ENCODE measurements around the gene BARHL1.

Gene BARHL1

DNA sequence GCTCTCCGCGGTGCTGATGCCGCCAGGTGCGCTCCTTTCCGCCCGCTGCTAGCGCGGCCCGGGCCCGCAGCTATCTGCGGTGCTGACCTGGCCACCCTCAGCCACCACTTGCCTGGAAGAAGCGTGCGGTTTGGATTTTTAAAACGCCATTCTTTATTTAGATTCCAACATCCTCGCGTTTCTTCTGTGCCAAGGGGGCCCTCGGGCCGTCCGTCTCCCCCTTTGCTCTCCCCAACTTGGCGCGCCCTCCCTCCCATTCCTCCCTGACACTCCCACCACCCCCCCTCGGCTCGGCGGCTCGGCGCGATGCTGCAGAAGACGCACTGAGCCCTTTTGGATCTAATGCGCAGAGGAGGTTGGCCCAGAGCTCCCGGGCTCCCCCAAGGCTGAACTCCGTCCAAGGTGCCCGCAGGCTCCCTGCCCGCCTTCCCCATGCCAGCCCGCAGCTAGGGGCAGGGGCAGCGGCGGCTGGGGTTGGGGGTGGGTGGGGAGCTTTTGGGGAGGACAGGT lies at the start of gene BARHL1:
Gene BARHL1 (plus strand): TSS at position 331 of the 510 bp plus-strand sequence. CDS start 192 bp downstream, outside the sequence.
- DNase-seq (ENCODE audit: low read depth), result no peak

- DNase-seq (ENCODE audit: low read depth), result no peak
These were observed 47.6 kb upstream of the BARHL1 start for GRCh38 chr9:132534832-132535231.

DNA sequence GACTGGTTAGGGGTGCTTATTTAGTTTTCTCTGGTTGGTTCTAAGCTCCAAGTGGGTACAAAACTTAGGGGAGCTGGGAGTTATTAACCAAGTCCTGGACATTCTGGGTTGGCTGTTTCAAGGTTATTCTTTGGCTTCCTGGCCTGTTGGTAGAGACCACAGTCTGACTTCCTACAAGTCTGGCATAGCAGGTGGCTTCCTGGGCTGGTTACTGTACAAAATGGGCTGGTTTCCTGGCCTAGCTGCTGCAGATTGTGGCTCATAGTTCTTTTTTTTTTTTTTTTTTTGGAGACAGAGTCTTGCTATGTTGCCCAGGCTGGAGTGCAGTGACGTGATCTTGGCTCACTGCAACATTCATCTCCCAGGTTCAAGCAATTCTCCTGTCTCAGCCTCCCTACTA lies 46.3 kb upstream of the BARHL1 start:
- no peak for DNase-seq (ENCODE audit: low read depth)

DNA sequence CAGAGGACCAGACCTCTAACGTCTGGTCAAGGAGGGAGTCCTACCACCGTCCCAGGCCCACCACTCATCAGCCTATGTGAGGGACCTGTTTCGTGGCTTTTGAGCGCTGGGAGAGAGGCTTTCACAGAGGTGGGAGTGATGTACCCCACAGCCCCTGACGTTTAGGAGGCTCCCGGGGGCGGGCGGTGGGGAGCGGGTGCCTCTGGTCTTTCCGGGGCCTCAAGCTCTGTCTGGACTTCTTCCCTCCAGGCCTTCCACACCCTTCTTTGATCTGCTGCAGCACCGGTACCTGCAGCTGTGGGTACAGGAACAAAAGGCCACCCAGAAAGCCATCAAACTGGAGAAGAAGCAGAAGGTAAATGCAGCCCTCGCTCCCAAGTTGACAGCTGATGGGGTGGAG lies 45.1 kb upstream of the BARHL1 start:
- DNase-seq (ENCODE audit: low read depth), result no peak

DNA sequence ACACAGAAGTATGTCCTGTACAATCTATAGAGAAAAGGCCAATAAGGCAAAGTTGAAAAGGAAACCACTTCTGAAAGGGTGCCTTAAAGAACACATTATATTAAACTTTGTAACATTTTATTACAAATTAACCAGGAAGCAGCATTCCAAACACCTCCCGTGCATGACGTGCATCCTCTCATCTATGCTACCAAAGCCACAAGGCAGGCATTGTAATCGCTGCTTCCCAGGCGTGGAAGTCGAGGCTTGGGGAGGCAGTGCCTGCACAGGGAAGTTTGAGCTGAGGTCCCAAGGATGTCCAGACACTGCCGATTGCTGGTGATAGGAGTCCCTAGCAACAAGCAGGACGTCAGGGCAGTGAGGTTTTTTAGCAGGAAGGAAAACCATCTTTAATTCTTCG lies 44.3 kb upstream of the BARHL1 start:
- DNase-seq (ENCODE audit: low read depth), result no peak

GRCh38 chr9:132539096-132539495 lies 43.3 kb upstream of the BARHL1 start:
- no peak for DNase-seq (ENCODE audit: low read depth)

DNA sequence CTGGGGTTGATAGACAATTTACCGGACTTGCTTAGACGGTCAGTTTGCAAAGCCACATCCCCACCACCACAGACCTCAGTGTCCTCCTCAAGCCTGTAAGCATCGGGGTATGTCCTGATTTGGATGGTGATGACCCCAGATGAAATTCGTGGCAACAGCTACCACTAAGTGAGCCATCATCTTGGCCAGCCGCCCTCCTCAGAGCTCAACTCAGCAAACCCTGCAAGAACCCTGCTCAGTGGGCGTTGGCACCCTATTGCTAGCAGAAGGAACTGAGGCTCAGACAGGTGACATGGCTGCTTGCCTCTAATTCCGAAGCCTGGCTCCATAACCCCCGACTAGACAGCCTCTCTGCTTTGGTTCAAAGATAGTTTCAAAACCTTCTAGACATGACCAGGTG lies 41.4 kb upstream of the BARHL1 start:
- DNase-seq (ENCODE audit: low read depth), result no peak

DNA sequence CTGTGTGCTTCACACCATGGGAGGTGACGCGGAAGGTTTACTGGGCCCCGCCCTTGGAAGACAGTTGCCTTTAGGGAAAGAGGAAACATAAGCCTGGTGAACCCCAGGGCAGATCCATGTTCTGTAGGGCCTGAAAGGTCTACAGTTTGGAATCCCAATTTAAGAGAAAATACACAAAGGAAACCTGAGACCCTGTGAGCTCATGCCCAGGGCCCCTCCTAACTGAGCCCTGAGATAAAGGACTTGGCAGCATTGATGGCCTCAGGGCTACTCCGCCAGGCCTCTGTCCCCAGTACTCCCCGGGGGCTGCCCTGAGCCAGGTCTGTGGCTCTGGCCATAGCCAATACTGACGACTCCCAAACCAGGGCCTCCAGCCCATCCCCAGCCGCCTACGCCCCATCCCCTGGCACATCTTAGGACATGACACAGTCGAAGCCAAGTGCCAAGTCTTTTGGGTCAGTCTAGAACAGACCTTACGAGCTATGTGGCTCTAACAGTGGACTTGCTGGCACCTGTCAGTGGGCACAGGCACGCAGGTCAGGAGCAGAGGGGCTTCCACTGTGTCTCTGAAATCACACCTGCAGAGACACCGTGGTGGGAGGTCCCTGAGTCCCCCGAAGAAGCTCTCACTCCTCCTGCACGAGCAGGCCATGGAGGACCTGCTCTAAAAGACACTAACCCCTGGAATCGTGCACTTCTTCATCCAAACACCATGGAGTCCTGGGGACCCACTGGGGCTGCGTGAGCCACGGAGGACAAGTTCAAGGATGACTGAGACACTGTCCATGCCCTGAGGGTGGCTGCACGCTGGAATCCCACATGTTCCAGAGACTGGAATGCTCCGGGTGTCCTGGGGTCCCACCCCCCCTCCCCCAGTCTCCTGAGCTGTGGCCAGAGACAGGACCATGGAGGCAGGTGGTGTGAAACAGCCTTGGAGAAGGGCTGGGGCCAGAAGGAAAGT lies 40.3 kb upstream of the BARHL1 start:
- DNase-seq (ENCODE audit: low read depth), result no peak

- no peak for DNase-seq (ENCODE audit: low read depth)
These were observed 39.2 kb upstream of the BARHL1 start for GRCh38 chr9:132543251-132543650.

- DNase-seq (ENCODE audit: low read depth), result no peak
These were observed 38.4 kb upstream of the BARHL1 start for GRCh38 chr9:132543960-132544359.

GRCh38 chr9:132545578-132545977 lies 36.8 kb upstream of the BARHL1 start:
- no peak for DNase-seq (ENCODE audit: low read depth)

DNA sequence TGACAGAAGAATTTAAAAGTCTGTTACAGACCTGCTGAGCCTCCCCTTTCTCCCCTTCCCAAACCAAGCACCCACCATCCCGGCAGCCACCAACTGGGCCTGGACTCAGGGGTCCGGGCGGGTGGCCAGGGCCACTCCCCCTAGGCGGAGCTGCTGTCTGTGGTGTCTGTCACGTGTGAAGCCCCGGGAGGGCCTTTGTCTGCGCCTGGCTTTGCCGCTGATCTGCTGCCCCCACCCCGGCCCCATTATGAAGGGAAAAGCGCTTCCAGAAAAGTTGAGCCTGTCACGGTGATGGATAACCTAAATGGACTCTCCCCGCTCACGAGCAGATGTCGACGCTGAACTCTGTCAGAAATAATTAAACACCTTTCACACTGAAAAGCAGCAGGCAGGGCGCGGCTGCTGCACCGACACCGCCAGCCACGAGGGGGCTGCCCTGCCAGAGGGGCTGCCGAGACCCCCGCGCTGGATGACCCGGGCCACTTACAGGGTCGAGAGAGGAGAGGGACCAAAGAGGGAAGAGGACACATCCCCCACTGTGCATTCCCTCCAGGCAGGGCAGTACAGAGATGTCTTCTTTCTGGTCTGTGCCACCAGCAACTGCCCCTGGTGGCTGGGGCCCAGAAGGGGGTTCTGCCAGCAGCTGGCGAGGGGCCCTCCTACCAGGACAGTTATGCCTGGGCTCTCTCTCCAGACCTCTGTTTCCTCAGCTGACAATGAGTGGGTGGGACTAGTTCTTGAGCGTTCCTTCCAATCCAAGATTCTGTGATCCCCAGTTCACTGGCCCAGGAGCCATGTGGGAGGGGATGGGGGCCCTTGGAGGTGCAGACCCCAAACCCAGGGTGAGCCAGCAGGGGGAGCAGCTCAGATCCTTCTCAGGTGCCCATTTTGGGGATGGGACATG lies 36.0 kb upstream of the BARHL1 start:
- no peak for DNase-seq (ENCODE audit: low read depth)

DNA sequence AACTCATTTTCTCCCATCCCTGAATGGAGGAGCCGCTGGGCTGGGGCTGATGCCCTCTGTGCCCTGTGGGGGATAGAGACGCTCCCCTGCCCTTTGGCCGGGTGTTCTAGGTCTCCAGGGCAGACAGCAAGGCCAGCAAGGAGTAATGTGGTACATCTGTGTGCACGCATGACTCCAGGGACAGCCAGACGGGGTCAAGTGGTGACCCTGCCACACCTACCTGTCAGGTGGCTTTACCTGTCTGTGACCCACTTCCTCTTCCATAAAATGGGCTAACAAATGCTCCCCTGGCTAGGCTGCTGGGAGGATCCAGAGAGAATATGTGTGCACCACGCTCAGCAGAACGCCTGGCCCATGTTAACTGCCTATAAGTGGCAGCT lies 35.4 kb upstream of the BARHL1 start:
- DNase-seq (ENCODE audit: low read depth), result no peak

- no peak for DNase-seq (ENCODE audit: low read depth)
These were observed 35.0 kb upstream of the BARHL1 start for GRCh38 chr9:132547436-132547835.

GRCh38 chr9:132547976-132548730 lies 34.3 kb upstream of the BARHL1 start:
- no peak for DNase-seq (ENCODE audit: low read depth)

DNA sequence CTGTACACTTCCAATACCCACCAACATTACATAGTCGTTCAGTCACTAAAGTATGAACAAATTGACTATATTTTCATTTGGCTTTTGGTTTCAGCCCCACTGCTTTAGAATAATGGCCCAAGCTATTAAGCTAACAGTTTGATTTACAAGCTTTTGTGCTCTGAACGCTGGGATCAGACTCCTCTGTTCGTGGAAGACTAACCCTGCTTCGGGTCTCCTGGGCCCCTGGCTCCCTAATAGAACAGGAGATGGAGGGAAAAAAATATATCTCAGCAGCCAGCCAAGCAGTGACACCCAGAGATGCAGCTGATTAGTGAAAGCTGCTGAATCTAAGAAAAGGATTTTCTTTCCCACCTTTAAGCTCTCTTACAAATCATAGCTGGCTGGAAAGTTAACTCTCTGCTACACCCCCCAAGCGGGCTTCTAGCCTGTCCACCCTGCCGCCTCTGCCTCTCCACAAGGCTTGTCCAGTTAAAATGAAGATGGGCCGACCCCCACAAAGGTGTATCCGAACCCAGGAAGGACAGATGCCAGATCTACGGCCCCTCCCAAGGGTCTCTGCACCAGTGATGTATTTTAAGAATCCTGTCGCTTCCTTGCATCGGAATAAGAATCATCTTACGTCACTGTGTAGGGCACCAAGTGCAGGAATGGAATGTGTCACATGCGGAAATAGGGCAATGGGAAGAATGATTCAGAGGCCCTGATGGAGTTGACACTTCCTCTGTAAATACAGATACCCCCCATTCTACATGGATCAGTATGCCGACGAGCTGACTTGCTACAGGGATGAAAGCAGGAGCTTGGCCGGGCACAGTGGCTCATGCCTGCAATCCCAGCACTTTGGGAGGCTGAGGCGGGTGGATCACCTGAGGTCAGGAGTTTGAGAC lies 33.4 kb upstream of the BARHL1 start:
- no peak for DNase-seq (ENCODE audit: low read depth)

- no peak for DNase-seq (ENCODE audit: low read depth)
These were observed 30.9 kb upstream of the BARHL1 start for GRCh38 chr9:132551556-132551955.

DNA sequence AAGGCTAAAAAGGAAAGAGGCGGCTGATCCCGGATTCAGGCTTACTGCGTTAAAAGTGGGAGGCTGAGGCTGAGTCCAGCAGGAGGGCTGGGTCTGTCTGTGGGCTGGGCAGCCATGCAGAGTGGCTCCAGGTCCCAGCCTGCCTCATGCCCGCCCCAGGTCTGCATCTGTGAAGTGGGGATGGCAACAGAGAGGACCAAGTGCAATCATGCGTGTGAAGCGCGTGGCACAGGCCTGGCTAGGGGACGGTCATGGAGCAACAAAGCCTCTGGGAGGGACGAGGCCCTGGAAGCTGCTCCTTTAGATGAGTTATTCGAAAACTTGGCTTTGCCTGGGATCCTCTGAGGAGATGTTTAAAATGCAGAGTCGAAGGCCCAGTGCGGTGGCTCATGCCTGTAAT lies 30.4 kb upstream of the BARHL1 start:
- DNase-seq (ENCODE audit: low read depth), result no peak

GRCh38 chr9:132554755-132555154 lies 27.7 kb upstream of the BARHL1 start:
- DNase-seq (ENCODE audit: low read depth), result no peak

DNA sequence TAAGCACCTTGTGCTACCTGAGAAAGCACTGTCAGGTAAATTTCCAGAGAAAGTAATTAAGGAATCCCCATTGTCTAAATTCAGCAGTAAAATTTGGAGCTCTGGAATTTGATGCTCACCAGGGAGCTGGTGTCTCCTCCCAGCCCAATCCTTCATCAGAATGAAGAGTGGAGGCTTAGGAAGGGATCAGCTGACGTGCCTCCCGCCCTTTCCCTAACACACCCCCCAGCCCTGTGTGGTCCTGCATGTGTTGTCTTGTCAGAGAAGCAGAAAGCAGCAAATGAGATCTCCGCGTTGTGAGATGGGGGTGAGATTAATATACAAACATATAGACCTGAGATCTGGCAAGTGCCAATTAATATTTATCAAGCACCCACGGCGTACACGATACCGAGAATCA lies 26.9 kb upstream of the BARHL1 start:
- DNase-seq (ENCODE audit: low read depth), result no peak

- DNase-seq (ENCODE audit: low read depth), result no peak
These were observed 26.2 kb upstream of the BARHL1 start for GRCh38 chr9:132556235-132556634.
